ENCODE measurements around the gene SMAP2.

The SMAP2 gene

GRCh38 chr1:40421431-40422384, 48.2 kb downstream of the SMAP2 start:
- DNase-seq (ENCODE audit: low read depth) = no peak

- no peak for DNase-seq (ENCODE audit: low read depth)
Measured at GRCh38 chr1:40422630-40423263, 49.2 kb downstream of the SMAP2 start.

- DNase-seq (ENCODE audit: low read depth) = no peak
Measured at GRCh38 chr1:40423264-40423642, 49.7 kb downstream of the SMAP2 start.

GRCh38 chr1:40423951-40424618, 50.6 kb downstream of the SMAP2 start:
- DNase-seq (ENCODE audit: low read depth) = no peak

GRCh38 chr1:40425198-40425597, 51.7 kb downstream of the SMAP2 start:
- no peak for DNase-seq (ENCODE audit: low read depth)

GRCh38 chr1:40431385-40431784, 57.9 kb downstream of the SMAP2 start:
- DNase-seq (ENCODE audit: low read depth) = no peak

- no peak for DNase-seq (ENCODE audit: low read depth)
Measured at GRCh38 chr1:40432644-40433390, 59.3 kb downstream of the SMAP2 start.

- DNase-seq (ENCODE audit: low read depth) = peak; percentile 60
Measured at GRCh38 chr1:40435471-40435870, 61.9 kb downstream of the SMAP2 start.

- no peak for DNase-seq (ENCODE audit: low read depth)
Measured at GRCh38 chr1:40435876-40436275, 62.3 kb downstream of the SMAP2 start.

GRCh38 chr1:40438391-40439015, 65.0 kb downstream of the SMAP2 start:
- DNase-seq (ENCODE audit: low read depth) = no peak

GRCh38 chr1:40439247-40439646, 65.7 kb downstream of the SMAP2 start:
- no peak for DNase-seq (ENCODE audit: low read depth)

GRCh38 chr1:40449684-40450494, 76.4 kb downstream of the SMAP2 start, which contains the start of gene ZFP69B:
TSS of gene ZFP69B (plus strand) at chr1:40450476. CDS start at chr1:40450962, 486 bp downstream.
- DNase-seq (ENCODE audit: low read depth) = peak; percentile 52

GRCh38 chr1:40450495-40451237, 77.1 kb downstream of the SMAP2 start:
- peak; percentile 91 for DNase-seq (ENCODE audit: low read depth)

GRCh38 chr1:40451238-40451585, 77.7 kb downstream of the SMAP2 start:
- no peak for DNase-seq (ENCODE audit: low read depth)

GRCh38 chr1:40454873-40455272, 81.3 kb downstream of the SMAP2 start:
- no peak for DNase-seq (ENCODE audit: low read depth)

- no peak for DNase-seq (ENCODE audit: low read depth)
Measured at GRCh38 chr1:40462956-40463590, 89.5 kb downstream of the SMAP2 start.

GRCh38 chr1:40469327-40469726, 95.8 kb downstream of the SMAP2 start:
- no peak for DNase-seq (ENCODE audit: low read depth)
